AG10803 (cell line): ENCODE results near the gene LRRN1.
"Not testable (repeated sequence)": the region's sequence is repeated elsewhere in the genome, so short reads cannot be mapped to it uniquely, and the experiment has no call there.

Experiments
- DNase-seq: peaks from one replicate; pipeline ENCODE4 v3.0.0; 2010; ENCODE audit warnings: low read depth
- H3K4me3 ChIP-seq: 2 replicates; pipeline ENCODE4 v1.5.1; 2011; ENCODE audit warnings: mild to moderate bottlenecking, low read length, control low read depth
- CTCF ChIP-seq: conservative IDR thresholded peaks from 2 replicates; pipeline ENCODE4 v1.5.1; 2011; ENCODE audit warnings: mild to moderate bottlenecking, low read length, control low read depth, inconsistent platforms

Gene LRRN1

GRCh38 chr3:3851621-3852323 is 52.5 kb downstream of the LRRN1 start:
- no peak for TF ChIP-seq CTCF
- no peak overlapping the region for H3K4me3 ChIP-seq
- no peak for DNase-seq

GRCh38 chr3:3853544-3853943 is 54.3 kb downstream of the LRRN1 start:
- no peak for DNase-seq
- no peak for TF ChIP-seq CTCF
- no peak overlapping the region for H3K4me3 ChIP-seq

- no peak overlapping the region for H3K4me3 ChIP-seq
- no peak for TF ChIP-seq CTCF
- no peak for DNase-seq
These were observed 55.8 kb downstream of the LRRN1 start for GRCh38 chr3:3855056-3855455.

- DNase-seq, result no peak
- TF ChIP-seq CTCF, result no peak
- no peak overlapping the region for H3K4me3 ChIP-seq
These were observed 61.0 kb downstream of the LRRN1 start for GRCh38 chr3:3860235-3860634.

GRCh38 chr3:3862534-3862933 is 63.3 kb downstream of the LRRN1 start:
- no peak overlapping the region for H3K4me3 ChIP-seq
- no peak for DNase-seq
- no peak for TF ChIP-seq CTCF

- DNase-seq, result no peak
- H3K4me3 ChIP-seq, result no peak overlapping the region
- TF ChIP-seq CTCF, result no peak
These were observed 76.3 kb downstream of the LRRN1 start for GRCh38 chr3:3875491-3875890.

GRCh38 chr3:3881050-3881449 is 81.8 kb downstream of the LRRN1 start:
- no peak overlapping the region for H3K4me3 ChIP-seq
- TF ChIP-seq CTCF, result no peak
- DNase-seq, result no peak

- not testable (repeated sequence) for DNase-seq, H3K4me3 ChIP-seq
These were observed 88.1 kb downstream of the LRRN1 start for GRCh38 chr3:3887311-3887710.
